GM20431 (cell line): Measurements from ENCODE around the gene C8B.

Experiments used
- in situ Hi-C: fragments of 300-500 bp; cut with MseI, MboI; formaldehyde crosslinking; loops from one replicate; pipeline ENCODE4 v1.15.0; 2020; ENCODE audit warnings: low sequenced_read_pairs; ENCODE audit not compliant: unreplicated experiment

C8B gene

DNA sequence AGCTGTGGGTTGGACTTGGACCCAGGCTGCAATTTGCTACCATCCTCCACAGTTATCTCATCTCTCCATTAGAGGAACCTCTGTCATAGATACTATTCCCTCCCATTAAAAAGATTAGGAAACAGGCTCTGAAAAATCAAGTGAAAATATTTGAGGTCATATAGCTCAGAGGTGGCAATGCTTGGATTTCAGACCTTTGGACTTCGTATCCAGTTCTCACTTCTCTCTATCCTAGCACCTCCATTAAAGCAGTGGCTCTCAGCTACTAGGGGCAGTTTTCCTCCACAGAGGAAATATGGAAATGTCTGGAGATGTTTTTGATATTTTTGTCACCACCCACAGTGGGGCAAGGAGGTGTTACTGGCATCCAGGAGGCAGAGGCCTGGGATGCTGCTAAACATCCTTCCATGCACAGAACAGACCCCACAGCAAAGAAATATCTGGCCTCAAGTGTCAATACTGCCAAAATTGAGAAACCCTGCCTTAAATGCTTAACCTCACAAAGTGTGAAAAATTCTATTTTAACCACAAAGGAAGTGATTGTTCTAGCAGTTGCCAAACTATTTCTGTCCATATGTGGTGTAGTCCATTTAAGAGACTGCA lies 57.1 kb downstream of the C8B start:
- in situ Hi-C loops, result no loop called here

DNA sequence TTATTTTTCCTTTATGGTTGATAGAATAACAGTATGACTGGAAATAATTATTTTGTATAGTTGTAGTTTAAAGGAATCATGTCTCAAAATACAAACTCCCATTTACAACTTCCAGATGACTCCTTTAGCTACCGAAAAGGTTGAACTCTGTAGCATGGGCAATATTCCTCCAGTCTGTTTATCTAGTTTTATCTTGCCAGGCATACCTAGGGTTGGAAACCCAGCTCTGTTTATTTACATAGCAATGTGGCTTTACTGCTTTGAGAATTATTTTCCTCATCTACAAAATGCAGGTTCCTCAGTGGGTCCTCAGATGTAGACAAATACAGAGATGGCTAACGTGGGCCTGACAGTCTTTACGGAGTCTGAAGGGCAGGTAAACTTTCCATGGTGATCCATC lies 60.1 kb downstream of the C8B start:
- in situ Hi-C loops, result no loop called here

- in situ Hi-C loops, result no loop called here
Observed at GRCh38 chr1:56904663-56905397, 61.0 kb downstream of the C8B start.

GRCh38 chr1:56903778-56904177 lies 62.0 kb downstream of the C8B start:
- in situ Hi-C loops, result no loop called here

GRCh38 chr1:56901716-56902115 lies 64.1 kb downstream of the C8B start:
- in situ Hi-C loops, result no loop called here

- in situ Hi-C loops, result no loop called here
Observed at GRCh38 chr1:56898879-56899278, 66.9 kb downstream of the C8B start.

DNA sequence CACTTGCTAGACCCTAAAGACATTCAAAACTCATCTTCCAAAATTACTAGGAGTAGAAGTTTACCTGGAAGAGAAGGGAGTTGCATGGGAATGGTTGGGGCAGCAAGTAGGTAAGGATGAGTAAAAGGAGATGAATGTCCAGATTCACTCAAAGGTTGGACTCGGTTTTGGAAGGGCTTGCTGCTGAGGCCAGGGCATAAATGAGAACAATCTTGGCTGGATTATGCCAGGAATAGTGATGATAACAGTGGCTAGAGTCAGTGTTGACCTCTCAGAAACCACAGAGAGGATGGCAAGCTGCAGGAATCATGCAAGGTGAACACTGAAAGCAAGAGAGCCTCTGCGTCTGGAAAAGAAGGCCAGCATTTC lies 67.8 kb downstream of the C8B start:
- in situ Hi-C loops, result no loop called here

DNA sequence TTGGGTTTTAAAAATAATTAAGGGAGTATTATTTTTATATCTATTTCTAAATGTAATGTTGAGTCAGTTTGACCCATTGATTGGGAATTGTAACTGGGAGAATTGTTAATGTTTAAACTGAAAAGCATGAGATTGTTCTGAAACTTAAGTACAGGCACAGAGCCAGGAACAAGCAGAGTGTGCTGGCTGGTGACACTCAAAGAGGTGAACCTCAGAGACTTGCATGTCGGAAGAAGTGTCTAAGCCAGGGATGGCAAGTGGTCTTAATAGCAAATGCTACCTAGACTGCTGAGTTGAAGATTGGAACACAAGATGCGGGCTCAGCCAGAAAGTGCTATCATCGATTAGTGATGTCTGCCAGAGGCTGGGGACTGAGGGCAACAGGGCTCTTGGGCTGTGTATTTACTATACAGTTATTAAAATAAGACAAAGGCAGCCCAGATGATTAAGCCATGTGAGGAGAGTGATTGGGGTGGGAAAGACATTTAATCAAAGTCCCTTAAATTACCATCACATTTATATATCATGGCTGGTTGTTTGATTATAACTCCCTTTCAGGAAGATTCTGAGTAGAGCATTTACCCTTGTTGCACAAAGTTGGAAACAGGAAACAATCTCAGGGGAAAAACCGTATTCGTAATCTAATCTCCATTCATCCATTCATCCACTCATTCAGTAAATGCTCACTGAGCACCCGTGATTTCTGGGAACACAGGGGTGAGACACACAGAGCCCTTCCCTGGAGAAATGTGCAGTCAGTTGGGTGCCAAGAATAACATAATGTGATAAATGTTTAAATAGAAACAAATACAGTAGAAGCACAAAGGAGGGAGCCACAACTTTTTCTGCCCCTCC lies 68.4 kb downstream of the C8B start:
- in situ Hi-C loops, result no loop called here

DNA sequence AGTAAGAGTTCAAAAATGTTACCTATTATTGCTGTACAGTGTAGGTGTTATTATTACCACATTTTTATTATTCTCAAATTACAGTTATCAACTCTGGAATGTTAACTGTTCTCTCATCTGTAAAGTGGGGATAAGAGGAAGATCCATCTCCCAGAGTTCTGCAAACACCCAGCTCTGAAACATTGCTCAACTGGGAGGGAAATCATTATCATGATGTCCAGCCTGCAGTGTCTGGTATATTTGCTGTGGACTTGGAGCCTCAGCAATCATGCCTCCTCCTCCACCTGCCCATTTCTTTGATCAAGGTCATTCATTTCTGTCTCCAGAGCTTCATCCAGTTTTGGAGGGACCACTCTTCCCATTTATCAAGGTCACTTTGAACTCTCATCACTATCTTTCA lies 71.8 kb downstream of the C8B start:
- in situ Hi-C loops, result no loop called here

GRCh38 chr1:56890229-56890628 lies 75.6 kb downstream of the C8B start:
- in situ Hi-C loops, result no loop called here

- in situ Hi-C loops, result no loop called here
Observed at GRCh38 chr1:56881417-56881816, 84.4 kb downstream of the C8B start.

DNA sequence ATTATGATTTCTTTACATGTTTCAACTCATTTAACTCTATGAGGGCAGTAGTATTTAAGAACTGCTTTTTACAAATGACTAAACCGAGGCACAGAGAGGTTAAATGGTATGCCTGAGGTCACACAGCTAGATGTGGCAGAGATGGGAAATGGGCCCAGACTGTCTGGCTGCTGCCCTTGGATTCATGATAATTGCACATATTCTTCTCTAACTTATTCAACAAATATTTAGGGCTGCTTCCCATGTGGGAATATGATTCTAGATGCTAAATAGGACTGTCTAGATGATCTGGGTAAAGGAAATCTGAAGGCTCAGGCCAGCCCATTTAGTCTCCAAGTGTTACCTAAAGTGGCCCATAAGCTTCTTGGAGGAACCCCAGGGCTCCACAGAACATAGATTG lies 85.0 kb downstream of the C8B start:
- in situ Hi-C loops, result no loop called here
